Pulmonary artery endothelial cell (primary cell): ENCODE results near the gene HSBP1L1. TPM values are rescaled to one million over a fixed set of nuclear protein-coding genes. Genes with fewer than 3 reads are reported as not detected.

Experiments used
- DNase-seq: peaks from one replicate; pipeline ENCODE4 v3.0.0-alpha.2; 2011; ENCODE audit warnings: low read depth, low spot score
- total RNA-seq: library from RNA; depleted of rRNA; stranded (reverse); fragments of >200 nt; gene quantifications from 2 replicates; pipeline ENCODE4 v1.2.3, GENCODE V29; 2014

The HSBP1L1 gene
- total RNA-seq, 1 donor from 2014 or later: 1.4 TPM

DNA sequence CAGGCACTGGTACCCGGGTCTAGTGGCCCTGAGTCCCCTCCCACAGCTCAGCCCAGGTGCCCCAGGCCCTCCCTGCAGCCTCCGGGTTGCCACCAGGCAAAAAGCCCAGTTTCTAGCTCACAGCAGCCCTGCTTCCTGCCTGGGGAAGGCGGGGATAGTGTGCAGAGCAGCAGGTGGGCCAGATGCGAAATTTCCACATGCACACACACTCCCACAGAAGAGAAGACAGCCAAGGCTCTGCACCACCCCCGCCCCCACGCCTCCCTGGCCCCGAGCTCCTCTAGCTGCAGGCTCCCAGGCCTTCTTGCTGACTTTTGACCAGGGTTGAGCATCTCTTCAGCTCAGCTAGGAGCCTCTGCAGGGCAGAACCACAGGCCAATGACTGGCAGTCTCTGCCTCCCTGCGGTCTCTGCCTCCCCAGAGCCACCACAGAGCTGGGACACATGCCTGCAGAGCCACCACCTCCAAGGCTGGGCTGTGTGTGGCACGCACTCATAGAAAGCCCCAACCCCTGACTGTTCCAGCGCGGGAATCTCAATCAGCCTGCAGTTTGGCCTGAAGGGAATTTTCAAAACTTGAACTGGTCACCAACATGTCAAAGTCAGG is 20.2 kb upstream of the HSBP1L1 start:
- no peak for DNase-seq

DNA sequence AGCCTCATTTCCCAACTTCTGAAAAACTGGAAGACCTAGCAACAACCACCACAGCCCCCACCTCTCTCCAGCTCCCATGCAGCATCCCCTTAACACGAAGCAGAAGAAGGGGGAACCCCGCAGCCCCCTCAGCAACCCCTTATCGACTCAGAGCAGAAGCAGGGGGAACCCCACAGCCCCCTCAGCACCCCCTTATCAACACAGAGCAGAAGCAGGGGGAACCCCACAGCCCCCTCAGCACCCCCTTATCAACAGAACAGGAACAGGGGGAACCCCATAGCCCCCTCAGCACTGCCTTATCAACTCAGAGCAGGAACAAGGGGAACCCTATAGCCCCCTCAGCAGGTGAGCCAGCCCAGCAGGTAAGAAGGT is 19.7 kb upstream of the HSBP1L1 start:
- no peak for DNase-seq

GRCh38 chr18:79945118-79946042 is 19.1 kb upstream of the HSBP1L1 start:
- no peak for DNase-seq

GRCh38 chr18:79947054-79947755 is 17.2 kb upstream of the HSBP1L1 start:
- no peak for DNase-seq

DNA sequence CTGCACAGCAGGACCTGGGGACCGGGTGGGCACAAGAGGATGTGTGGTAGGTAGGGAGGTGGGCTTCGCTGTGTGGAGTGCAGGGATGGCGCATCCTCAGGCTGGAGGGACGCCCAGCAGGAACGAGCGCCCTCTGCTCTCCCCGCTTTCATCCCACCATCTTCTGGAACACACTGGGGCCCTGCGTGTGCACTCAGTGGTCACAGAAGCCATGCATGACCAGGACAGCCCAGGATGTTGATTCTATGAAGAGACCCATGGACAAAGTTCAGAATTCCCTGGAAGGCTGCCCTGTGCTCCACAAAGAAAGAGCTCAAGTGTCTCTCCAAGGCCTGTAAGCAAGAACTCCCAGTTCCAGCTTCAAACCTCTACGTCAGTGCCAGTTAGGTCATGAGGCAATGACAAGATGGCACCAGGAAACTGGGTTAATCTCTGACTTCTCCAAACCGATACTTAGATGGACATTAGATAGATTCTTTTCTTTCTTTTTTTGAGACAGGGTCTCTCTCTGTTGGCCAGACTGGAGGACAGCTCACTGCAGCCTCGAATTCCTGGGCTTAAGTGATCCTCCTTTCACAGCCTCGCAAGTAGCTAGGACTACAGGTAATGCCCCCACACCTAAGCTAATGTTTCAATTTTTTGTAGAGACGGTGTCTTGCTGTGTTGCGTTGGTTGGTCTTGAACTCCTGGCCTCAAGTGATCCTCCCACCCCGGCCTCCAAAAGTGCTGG is 16.4 kb upstream of the HSBP1L1 start:
- no peak for DNase-seq

GRCh38 chr18:79948719-79949411 is 15.6 kb upstream of the HSBP1L1 start:
- DNase-seq: no peak

DNA sequence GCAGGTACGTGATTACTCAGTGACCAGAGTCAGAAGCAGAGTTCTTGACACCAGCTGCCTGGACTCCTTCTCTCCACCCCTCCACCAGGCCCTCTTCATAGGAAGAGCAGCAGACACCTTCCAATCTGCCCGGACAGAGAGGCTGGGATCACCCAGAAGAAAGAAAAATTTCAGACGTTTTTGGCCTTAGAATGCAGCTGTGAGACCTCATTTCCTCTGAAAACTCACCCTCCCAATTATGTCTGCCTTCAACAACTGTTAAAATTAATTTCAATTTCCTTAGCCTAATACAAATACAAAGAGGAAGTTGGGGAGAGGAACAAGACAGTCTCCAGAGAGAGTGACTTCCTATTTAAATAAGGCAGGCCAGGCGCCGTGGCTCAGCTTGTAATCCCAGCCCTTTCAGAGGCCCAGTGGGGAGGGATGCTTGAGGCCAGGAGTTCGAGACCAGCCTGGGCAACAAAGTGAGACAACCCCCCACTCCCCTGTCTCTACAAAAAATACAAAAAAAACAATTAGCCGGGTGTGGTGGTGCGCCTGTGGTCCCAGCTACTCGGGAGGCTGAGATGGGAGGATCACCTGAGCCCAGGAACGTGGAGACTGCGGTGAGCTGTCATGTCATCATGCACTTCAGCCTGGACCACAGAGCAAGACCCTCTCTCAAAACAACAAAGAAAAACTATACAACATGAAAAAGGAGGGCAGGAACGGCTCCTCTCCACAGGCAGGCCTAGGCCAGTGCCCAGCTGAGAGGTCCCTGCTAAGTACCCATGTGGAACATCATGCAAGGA is 14.6 kb upstream of the HSBP1L1 start:
- DNase-seq: no peak

DNA sequence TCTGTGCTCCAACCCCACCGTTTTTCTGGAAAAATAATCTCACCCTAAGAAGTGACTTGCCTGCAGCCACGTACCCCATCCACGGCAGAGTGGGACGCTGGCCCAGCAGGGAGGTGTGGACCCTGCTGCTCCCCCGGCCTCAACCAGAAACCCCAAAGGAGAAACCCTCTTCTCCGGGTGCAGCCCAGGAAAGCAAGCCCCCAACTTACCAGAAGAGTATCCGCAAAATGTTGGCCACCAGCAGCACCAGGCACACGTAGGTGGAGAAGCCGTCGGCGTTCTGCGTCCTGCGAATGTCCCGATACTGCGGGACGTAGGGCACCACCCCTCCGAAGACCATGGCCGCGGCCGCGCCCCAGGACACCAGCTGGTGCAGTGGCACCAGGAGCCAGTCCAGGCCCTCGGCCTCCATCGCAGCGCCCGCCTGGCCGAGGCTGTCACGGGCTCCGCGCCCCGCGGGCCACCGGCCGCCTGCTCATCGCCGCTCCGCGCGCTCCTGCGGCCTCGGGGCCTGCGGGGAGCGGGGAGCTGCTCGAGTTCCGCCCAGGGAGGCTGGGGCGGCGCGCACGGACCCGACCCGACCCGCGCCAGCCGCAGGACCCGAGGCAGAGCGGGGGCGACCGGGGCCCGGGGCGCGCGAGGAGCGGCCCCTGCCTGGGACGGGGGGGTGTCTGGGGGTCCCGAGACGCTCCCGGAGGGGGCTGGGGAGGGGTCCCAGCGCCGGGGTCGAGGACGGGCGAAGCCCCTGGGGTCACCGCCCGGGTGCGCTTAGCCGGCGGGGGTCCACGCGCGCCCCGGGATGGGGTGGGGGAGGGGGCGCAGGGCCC is 13.7 kb upstream of the HSBP1L1 start:
- no peak for DNase-seq

DNA sequence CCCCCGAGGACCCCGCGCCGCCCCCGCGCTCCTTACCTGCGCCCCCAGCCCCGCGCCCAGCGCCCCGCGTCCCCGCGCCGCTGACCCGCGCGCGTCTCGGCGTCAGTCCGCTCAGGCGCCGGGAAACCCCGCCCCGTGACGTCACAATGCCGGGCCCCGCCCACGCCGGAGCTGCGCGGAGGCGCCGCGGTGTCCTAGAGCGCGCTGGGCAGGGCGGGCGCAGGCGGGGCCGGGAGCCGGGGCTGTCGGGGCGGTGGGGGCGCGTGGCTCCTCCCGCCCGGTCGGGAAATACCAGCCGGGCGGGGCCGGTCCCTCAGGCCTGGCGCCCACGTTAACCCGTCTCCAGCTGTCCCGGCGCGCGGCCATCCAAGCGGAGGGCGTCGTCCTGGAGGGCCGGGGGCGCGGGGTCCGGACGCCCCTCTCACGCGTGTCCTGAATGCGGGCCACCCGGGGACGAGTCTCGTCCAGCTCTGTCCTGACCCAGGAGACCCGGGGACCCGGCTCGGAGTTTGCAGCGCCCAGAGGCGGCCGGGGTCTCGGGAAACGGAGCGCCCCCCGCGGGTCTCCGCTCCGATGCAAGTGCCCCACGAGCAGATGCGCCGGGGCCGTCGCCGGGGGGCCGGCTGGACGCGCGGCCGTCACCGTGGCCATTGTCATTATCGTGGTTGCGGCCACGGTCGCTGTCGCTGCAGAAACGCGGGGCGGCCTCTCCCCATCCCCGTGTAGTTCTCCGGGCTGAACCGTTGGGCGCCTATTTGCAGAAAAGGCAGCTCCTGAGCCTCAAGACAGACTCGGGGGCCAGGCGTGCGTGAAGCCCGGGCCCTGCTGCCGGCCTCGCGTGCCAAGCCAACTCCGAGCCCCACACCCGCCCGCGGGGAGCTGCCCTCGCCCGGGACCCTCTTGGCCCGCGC is 12.6 kb upstream of the HSBP1L1 start, which contains the start of gene SLC66A2:
Gene SLC66A2 (minus strand): TSS at position 109 of the 911 bp plus-strand sequence. CDS start 727 bp downstream, outside the sequence.
- peak; percentile 32 for DNase-seq

GRCh38 chr18:79952456-79952995 is 11.9 kb upstream of the HSBP1L1 start:
- no peak for DNase-seq

DNA sequence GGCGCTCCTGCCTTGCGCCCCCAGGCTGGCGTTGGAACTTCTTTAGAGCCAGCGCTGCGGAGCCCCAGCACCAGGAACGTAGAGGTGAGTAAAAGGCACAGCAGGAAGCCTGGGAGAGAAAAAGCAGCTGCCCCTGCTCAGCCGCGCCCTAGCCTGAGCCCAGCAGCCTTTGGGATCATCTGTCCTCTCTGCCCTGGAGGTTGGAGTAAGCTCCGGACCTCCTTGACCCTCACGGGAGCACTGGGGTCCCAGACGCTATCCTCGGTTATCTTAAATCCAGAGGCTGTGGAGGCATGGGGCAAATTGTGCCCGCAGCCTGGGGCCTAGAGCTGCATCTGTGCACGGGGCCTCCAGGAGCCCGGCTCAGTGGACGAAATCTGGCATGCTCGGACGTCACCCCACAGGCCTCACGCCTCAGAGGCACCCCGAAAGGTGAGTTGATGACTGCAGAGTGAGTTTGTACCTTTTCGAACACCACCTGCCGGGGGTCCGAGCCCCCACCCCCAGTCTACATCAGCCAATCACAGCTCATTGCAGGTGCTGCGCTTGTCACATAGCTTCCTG is 11.4 kb upstream of the HSBP1L1 start:
- DNase-seq: no peak

DNA sequence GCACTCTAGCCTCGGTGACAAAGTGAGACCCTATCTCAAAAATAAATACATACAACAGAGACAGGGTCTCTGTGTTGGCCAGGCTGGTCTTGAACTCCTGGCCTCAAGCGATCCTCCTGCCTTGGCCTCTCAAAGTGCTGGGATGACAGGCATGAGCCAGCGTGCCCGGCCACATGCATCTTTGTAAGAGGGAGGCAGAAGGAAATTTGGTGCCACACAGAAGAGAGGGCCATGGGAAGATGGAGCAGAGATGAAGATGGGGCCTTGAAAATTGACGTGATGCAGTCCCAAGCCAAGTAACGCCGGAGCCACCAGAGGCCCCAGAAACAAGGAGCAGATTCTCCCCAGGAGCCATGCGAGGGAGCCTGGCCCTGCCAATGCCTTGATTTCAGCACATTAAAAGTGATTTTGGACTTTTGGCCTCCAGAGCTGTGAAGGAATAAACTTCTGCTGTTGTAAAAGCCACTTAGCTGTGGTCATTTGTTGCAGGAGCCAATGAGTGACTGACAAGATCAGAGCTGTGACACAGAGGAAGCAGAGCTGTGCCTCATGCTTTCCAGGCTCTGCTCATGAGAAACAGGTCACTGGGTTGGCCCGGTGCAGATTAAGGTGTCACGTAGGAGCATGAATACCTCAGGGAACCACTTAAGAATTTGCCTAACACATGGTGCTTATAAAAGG is 10.3 kb upstream of the HSBP1L1 start:
- no peak for DNase-seq

DNA sequence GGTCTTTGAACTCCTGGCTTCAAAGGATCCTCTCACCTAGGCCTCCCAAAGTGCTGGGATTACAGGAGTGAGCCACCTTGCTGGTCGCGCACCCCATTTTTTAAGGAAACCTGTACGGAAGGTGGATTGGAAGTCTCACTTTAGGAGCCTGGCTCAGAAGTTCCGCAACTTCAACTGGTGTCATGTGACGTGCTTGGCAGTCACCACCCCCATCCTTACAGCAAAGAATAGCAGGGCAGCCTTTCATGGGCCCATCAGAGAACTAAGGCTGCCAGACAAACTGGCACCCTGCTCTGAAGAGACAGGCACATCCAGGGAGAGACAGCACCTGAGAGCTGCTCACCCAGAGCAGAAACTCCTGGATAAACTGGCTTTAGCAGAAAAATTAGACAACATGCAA is 9.7 kb upstream of the HSBP1L1 start:
- DNase-seq: no peak

DNA sequence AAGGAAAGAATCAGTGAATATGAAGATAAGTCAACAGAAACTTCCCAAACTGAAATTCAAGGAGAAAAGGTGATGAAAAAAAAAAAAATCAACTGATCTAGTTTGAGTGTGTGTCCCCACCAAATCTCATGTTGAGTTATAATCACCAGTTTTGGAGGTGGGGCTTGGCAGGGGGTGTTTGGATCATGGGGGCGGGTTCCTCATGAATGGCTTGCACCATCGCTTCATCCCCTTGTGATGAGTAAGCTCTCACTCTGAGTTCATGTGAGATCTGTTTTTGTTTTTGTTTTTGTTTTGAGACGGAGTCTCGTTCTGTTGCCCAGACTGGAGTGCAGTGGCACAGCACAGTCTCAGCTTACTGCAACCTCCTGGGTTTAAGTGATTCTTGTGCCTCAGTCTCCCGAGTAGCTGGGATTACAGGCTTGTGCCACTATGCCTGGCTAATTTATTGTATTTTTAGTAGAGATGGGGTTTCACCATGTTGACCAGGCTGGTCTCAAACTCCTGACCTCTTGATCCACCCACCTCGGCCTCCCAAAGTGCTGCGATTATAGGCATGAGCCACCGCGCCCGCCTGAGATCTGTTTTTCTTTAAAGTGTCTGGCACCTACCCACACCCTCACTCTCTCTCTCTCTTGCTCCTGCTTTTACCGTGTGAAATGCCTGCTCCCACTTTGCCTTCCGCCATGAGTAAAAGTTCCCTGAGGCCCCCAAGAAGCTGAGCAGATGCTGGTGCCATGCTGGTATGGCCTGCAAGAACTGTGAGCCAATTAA is 9.0 kb upstream of the HSBP1L1 start:
- no peak for DNase-seq

GRCh38 chr18:79956276-79956675 is 8.2 kb upstream of the HSBP1L1 start:
- DNase-seq: no peak

DNA sequence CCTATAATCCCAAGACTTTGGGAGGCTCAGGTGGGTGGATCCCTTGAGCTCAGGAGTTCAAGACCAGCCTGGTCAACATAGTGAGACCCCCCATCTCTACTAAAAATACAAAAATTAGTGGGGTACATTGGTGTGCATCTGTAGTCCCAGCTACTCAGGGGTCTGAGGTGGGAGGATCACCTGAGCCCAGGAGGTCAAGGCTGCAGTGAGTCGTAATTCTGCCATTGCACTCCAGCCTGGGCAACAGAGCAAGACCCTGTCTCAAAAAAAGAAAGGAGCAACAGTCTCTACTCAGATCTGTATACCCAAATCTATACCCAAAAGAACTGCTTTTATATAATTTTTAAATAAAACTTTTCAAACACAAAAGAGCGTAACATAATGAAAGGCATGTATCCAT is 5.5 kb upstream of the HSBP1L1 start:
- no peak for DNase-seq
